ENCODE data around the gene ARFIP1.

The ARFIP1 gene, protein sequence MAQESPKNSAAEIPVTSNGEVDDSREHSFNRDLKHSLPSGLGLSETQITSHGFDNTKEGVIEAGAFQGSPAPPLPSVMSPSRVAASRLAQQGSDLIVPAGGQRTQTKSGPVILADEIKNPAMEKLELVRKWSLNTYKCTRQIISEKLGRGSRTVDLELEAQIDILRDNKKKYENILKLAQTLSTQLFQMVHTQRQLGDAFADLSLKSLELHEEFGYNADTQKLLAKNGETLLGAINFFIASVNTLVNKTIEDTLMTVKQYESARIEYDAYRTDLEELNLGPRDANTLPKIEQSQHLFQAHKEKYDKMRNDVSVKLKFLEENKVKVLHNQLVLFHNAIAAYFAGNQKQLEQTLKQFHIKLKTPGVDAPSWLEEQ

GRCh38 chr4:152779513-152780266 is at the start of gene ARFIP1, which contains the start of gene TIGD4:
Gene ARFIP1 (plus strand): TSS chr4:152779954. CDS start chr4:152829634, 49,680 bp downstream.
Gene TIGD4 (minus strand): TSS chr4:152779730. CDS start chr4:152771004, 8,726 bp downstream.
- peak within 1 kb of the TSS; percentile 87 for H3K27ac ChIP-seq
- TF ChIP-seq CTCF (conservative IDR thresholded peaks at IDR 0.05): peak; percentile 47
- TF ChIP-seq ZFX (IDR thresholded peaks at IDR 0.05): no peak

DNA sequence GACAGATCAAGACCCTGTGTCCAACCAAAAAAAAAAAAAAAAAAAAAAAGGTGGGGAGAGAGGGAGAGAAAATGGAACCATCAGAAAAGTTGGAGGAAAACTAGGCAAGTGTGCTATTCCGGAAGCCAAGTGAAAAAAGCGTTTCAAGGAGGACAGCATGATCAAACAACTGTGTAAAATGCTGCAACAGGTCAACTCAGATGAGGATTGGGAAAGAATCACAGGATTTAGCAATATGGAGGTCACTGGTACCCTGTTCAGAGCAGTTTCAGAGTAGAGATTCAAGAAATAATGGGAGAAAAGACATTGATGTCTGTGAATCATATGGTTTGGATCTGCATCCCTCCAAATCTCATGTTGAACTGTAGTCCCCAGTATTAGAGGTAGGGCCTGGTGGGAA is 47.8 kb upstream of the ARFIP1 start:
- no peak for TF ChIP-seq CTCF (conservative IDR thresholded peaks at IDR 0.05)
- no peak for TF ChIP-seq ZFX (IDR thresholded peaks at IDR 0.05)
- no peak overlapping the region for H3K27ac ChIP-seq

DNA sequence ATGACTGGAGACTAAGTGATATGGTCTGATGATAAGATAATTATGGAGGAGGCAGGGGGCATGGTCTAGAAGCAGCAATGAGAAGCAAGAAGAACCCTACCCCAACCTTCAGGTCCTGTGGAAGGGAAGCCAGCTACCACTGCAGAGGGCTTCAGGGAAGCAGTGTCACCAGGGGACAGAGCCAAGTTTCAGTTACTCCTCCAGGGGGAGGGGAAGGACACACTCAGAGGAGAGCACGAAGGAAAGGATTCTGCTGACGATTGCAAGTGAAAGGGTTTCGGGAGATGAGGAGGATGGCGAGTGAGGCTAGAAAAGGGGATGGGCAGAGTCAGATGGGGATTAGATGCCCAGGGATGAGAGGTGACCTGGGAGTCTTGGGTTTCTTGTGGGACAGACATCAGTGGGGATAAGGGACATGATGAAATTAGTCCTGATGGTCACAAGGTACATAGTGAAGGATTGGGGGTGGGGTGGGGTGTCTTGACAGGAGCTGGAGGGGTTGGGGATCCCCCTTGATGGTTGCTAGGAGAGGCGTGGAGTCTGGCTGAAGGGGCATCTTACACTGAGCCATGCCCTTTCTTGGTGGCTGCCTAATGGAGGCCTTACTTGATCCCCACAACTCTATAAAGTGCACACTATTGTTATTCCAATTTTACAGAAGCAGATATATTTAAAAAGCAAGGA is 45.6 kb upstream of the ARFIP1 start:
- H3K27ac ChIP-seq: no peak overlapping the region
- TF ChIP-seq CTCF (conservative IDR thresholded peaks at IDR 0.05) (no peak), ZFX (IDR thresholded peaks at IDR 0.05) (no peak)

GRCh38 chr4:152734699-152735050 is 45.1 kb upstream of the ARFIP1 start:
- no peak overlapping the region for H3K27ac ChIP-seq
- TF ChIP-seq ZFX (IDR thresholded peaks at IDR 0.05) (no peak), CTCF (conservative IDR thresholded peaks at IDR 0.05) (no peak)

GRCh38 chr4:152735396-152735859 is 44.3 kb upstream of the ARFIP1 start:
- no peak overlapping the region for H3K27ac ChIP-seq
- TF ChIP-seq ZFX (IDR thresholded peaks at IDR 0.05) (no peak), CTCF (conservative IDR thresholded peaks at IDR 0.05) (peak; percentile 72)

GRCh38 chr4:152735906-152736305 is 43.8 kb upstream of the ARFIP1 start:
- TF ChIP-seq CTCF (conservative IDR thresholded peaks at IDR 0.05) (no peak), ZFX (IDR thresholded peaks at IDR 0.05) (no peak)

More at GRCh38 chr4:152735906-152736305, 43.8 kb upstream of the ARFIP1 start:
- H3K27ac ChIP-seq: no peak overlapping the region

Measured in C4-2B (cell line).